ENCODE results near the gene TENM4. TPM values are rescaled to one million over a fixed set of nuclear protein-coding genes. Genes with fewer than 3 reads are reported as not detected.
"Not testable (repeated sequence)": the region's sequence is repeated elsewhere in the genome, so short reads cannot be mapped to it uniquely, and the experiment has no call there.

The TENM4 gene
- total RNA-seq, 1 donor from 2014 or later: 0.63 TPM

GRCh38 chr11:78643676-78644056, 797.2 kb downstream of the TENM4 start:
- intact Hi-C loops (cut with micrococcal nuclease): loop anchor here (2.0 to 5.0 kb wide), 2 partner anchors 433 to 849 kb away; no protein-coding TSS in a partner anchor
- Histone ChIP-seq H3K27ac (replicated peaks) (no peak overlapping the region), H3K27me3 (ENCODE audit: low read depth) (peaks cover 28% of the 10 kb centered on the region), H3K9me3 (replicated peaks) (peaks cover 3% of the 10 kb centered on the region), H3K4me3 (no peak overlapping the region), H3K36me3 (no peaks in the 10 kb centered on the region), H3K4me1 (no peaks in the 10 kb centered on the region)
- no peak for DNase-seq
- no peak for TF ChIP-seq CTCF (IDR thresholded peaks at IDR 0.05; ENCODE audit: borderline replicate concordance)

GRCh38 chr11:78642979-78643675, 797.7 kb downstream of the TENM4 start:
- intact Hi-C loops (cut with micrococcal nuclease): loop anchor here (5.0 kb wide), 1 partner anchor 849 kb away; no protein-coding TSS in a partner anchor
- no peaks in the 10 kb centered on the region for H3K4me1 ChIP-seq
- H3K36me3 ChIP-seq: no peaks in the 10 kb centered on the region

GRCh38 chr11:78641541-78641940, 799.3 kb downstream of the TENM4 start:
- H3K27ac ChIP-seq (replicated peaks): no peak overlapping the region
- no peaks in the 10 kb centered on the region for H3K4me1 ChIP-seq
- H3K36me3 ChIP-seq: no peaks in the 10 kb centered on the region
- peaks cover 21% of the 10 kb centered on the region for H3K27me3 ChIP-seq (ENCODE audit: low read depth)
- H3K9me3 ChIP-seq (replicated peaks): peaks cover 3% of the 10 kb centered on the region
- no peak for TF ChIP-seq CTCF (IDR thresholded peaks at IDR 0.05; ENCODE audit: borderline replicate concordance)
- H3K4me3 ChIP-seq: no peak overlapping the region
- DNase-seq: no peak
- intact Hi-C loops (cut with micrococcal nuclease): loop anchor here (5.0 kb wide), 1 partner anchor 851 kb away; no protein-coding TSS in a partner anchor

More at GRCh38 chr11:78642979-78643675, 797.7 kb downstream of the TENM4 start:
- DNase-seq: no peak
- peaks cover 3% of the 10 kb centered on the region for H3K9me3 ChIP-seq (replicated peaks)
- H3K27ac ChIP-seq (replicated peaks): no peak overlapping the region
- no peak for TF ChIP-seq CTCF (IDR thresholded peaks at IDR 0.05; ENCODE audit: borderline replicate concordance)
- peaks cover 23% of the 10 kb centered on the region for H3K27me3 ChIP-seq (ENCODE audit: low read depth)
- H3K4me3 ChIP-seq: no peak overlapping the region

GRCh38 chr11:78638704-78639380, 802.0 kb downstream of the TENM4 start:
- H3K27me3 ChIP-seq (ENCODE audit: low read depth): peaks cover 30% of the 10 kb centered on the region
- H3K36me3 ChIP-seq: no peaks in the 10 kb centered on the region
- TF ChIP-seq CTCF (IDR thresholded peaks at IDR 0.05; ENCODE audit: borderline replicate concordance): no peak
- no peak overlapping the region for H3K27ac ChIP-seq (replicated peaks)
- H3K4me1 ChIP-seq: no peaks in the 10 kb centered on the region
- no peak overlapping the region for H3K4me3 ChIP-seq
- intact Hi-C loops (cut with micrococcal nuclease): no loop called here
- DNase-seq: no peak
- H3K9me3 ChIP-seq (replicated peaks): peaks cover 20% of the 10 kb centered on the region

- DNase-seq; H3K36me3 ChIP-seq; H3K4me3 ChIP-seq; H3K4me1 ChIP-seq; H3K27ac ChIP-seq (replicated peaks); intact Hi-C loops (cut with micrococcal nuclease): not testable (repeated sequence)
- Histone ChIP-seq H3K9me3 (replicated peaks) (peaks cover 21% of the 10 kb centered on the region), H3K27me3 (ENCODE audit: low read depth) (peaks cover 40% of the 10 kb centered on the region)
Measured at GRCh38 chr11:78637527-78637926, 803.3 kb downstream of the TENM4 start.
